GM23248 (cell line): ENCODE results near the gene LSR.

ENCODE experiments used
- EZH2 ChIP-seq: fragments of 200-600 bp; sonication (generic); IDR thresholded peaks from 2 replicates; pipeline ENCODE4 v1.6.1; 2018; ENCODE audit warnings: antibody characterized with exemption, mild to moderate bottlenecking; ENCODE audit not compliant: insufficient read depth, poor library complexity, severe bottlenecking
- EZH2phosphoT487 ChIP-seq: fragments of 200-600 bp; sonication (generic); IDR thresholded peaks from 2 replicates; pipeline ENCODE4 v1.6.1; 2018; ENCODE audit warnings: antibody characterized with exemption, moderate library complexity, mild to moderate bottlenecking, low read depth; ENCODE audit not compliant: insufficient read depth

- no peak for TF ChIP-seq EZH2
- no peak for TF ChIP-seq EZH2phosphoT487
Measured at GRCh38 chr19:35303357-35303915, 54.6 kb downstream of the LSR start.
